Gastroesophageal sphincter (tissue), 3 donors: ENCODE results near the gene TRPC4AP.

Experiments
- CTCF ChIP-seq, 4 experiments: fragments of 200-600 bp in 2 of 4; fragments of 450-650 bp in 2 of 4; sonication (generic) in 1 of 4; IDR thresholded peaks; one replicate each; pipeline ENCODE4 v1.5.1; 2017 to 2019; ENCODE audit warnings: antibody characterized with exemption in 4 of 4, mild to moderate bottlenecking in 2 of 4, moderate library complexity in 2 of 4
- POLR2A ChIP-seq, 2 donors: fragments of 450-650 bp; IDR thresholded peaks; one replicate each; pipeline ENCODE4 v1.6.1; 2017; ENCODE audit warnings: antibody characterized with exemption in 2 of 2, mild to moderate bottlenecking in 2 of 2, moderate library complexity in 1 of 2

DNA sequence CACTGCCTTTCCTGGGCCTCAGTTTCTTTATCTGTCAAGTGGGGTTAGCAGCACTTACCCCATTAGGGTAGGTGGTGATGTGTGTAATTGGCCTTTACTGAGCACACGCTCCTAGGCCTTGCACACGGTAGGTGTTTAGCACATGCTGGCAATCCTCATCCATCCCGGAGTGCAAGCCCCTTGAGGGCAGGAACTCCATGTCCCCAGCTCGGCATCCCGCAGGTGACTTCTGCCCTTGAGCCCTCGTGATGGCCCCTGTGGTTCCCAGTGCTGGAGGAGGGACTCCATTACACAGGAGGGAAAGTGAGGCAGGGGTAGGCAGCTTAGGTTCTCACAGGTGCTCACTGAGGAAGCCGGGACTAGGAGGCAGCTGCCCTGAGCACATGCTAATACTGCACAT is 96.9 kb downstream of the TRPC4AP start:
- TF ChIP-seq POLR2A (IDR thresholded peaks at IDR 0.05) (no peak), CTCF (IDR thresholded peaks at IDR 0.05) (no peak)
